ENCODE results near the gene TMEM212. TPM values are rescaled to one million over a fixed set of nuclear protein-coding genes. Genes with fewer than 3 reads are reported as not detected.

TMEM212 gene
- polyA plus RNA-seq, result not detected

GRCh38 chr3:171842864-171843518 is at the start of gene TMEM212:
Gene TMEM212 (plus strand): TSS chr3:171843349. CDS start chr3:171843384, 35 bp downstream.
- no peaks in the 10 kb centered on the region for H3K36me3 Mint-ChIP-seq
- no peaks in the 10 kb centered on the region for H3K4me1 Mint-ChIP-seq
- peaks cover 8% of the 10 kb centered on the region for H3K27me3 Mint-ChIP-seq
- H3K9me3 Mint-ChIP-seq, result peaks cover 0 to 2% (median 0%) of the 10 kb centered on the region in 3 donors
- H3K27ac Mint-ChIP-seq, result no peak within 1 kb of the TSS
- H3K4me3 Mint-ChIP-seq, result no peak within 1 kb of the TSS

- Mint-ChIP-seq H3K4me1 (no peaks in the 10 kb centered on the region), H3K27me3 (no peaks in the 10 kb centered on the region), H3K36me3 (no peaks in the 10 kb centered on the region), H3K4me3 (no peak overlapping the region), H3K27ac (no peak overlapping the region), H3K9me3 (peaks cover 0 to 2% (median 2%) of the 10 kb centered on the region in 3 donors)
These were observed 46.4 kb upstream of the TMEM212 start for GRCh38 chr3:171796625-171797264.

DNA sequence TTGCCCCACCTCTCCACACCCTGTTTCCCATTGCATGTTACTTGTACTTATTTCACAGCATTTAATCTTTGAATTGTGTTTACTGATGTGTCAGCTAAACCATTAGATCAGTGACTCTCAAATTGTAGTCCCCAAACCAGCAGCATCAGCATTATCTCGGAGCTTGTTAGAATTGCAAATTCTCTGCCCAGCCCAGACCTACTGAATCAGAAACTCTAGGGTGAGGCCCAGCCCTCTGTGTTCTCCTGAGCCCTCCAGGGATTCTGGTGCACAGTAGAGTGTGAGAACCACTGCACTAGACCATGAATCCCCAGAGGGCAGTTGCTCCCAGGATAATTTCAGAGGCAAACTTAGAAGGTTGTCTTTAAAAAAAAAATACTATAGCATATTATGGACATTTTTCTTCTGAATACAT is 45.9 kb upstream of the TMEM212 start:
- Mint-ChIP-seq H3K4me3 (no peak overlapping the region), H3K9me3 (peaks cover 0 to 3% (median 2%) of the 10 kb centered on the region in 3 donors), H3K4me1 (no peaks in the 10 kb centered on the region), H3K27ac (no peak overlapping the region), H3K27me3 (peaks cover 2% of the 10 kb centered on the region), H3K36me3 (no peaks in the 10 kb centered on the region)

DNA sequence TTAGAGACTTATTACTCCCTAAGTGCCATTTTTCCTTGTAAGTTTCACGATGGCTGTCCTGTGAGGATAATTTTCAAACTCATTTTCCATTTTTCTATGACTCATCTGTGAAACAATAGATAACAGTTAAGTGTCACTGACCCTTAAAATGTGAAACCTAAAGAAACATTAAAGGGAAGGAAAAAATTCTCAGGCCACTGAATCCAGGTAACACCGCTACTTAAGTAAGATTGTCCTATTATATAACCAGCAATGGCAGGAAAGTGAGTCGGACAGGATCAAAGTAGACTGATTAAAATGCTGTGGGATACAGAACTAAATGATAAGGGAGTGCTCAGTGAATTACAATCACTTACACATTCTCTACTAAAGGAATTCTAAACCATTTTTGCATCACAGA is 45.3 kb upstream of the TMEM212 start:
- no peak overlapping the region for H3K4me3 Mint-ChIP-seq
- no peak overlapping the region for H3K27ac Mint-ChIP-seq
- peaks cover 0 to 3% (median 2%) of the 10 kb centered on the region in 3 donors for H3K9me3 Mint-ChIP-seq

GRCh38 chr3:171799501-171799900 is 43.6 kb upstream of the TMEM212 start:
- H3K27ac Mint-ChIP-seq, result no peak overlapping the region
- H3K36me3 Mint-ChIP-seq, result no peaks in the 10 kb centered on the region
- H3K4me1 Mint-ChIP-seq, result no peaks in the 10 kb centered on the region
- peaks cover 0 to 3% (median 2%) of the 10 kb centered on the region in 3 donors for H3K9me3 Mint-ChIP-seq
- no peak overlapping the region for H3K4me3 Mint-ChIP-seq
- peaks cover 2% of the 10 kb centered on the region for H3K27me3 Mint-ChIP-seq

More for the DNA sequence above, 45.3 kb upstream of the TMEM212 start:
- Mint-ChIP-seq H3K36me3 (no peaks in the 10 kb centered on the region), H3K4me1 (no peaks in the 10 kb centered on the region), H3K27me3 (peaks cover 2% of the 10 kb centered on the region)

- Mint-ChIP-seq H3K36me3 (no peaks in the 10 kb centered on the region), H3K4me1 (no peaks in the 10 kb centered on the region), H3K27ac (no peak overlapping the region), H3K9me3 (peaks cover 0 to 3% (median 2%) of the 10 kb centered on the region in 3 donors), H3K4me3 (no peak overlapping the region), H3K27me3 (peaks cover 2% of the 10 kb centered on the region)
These were observed 41.2 kb upstream of the TMEM212 start for GRCh38 chr3:171801738-171802589.

- no peak overlapping the region for H3K27ac Mint-ChIP-seq
- H3K4me3 Mint-ChIP-seq, result no peak overlapping the region
- peaks cover 0 to 3% (median 2%) of the 10 kb centered on the region in 3 donors for H3K9me3 Mint-ChIP-seq
- peaks cover 2% of the 10 kb centered on the region for H3K27me3 Mint-ChIP-seq
- no peaks in the 10 kb centered on the region for H3K4me1 Mint-ChIP-seq
- no peaks in the 10 kb centered on the region for H3K36me3 Mint-ChIP-seq
These were observed 40.6 kb upstream of the TMEM212 start for GRCh38 chr3:171802590-171802956.

DNA sequence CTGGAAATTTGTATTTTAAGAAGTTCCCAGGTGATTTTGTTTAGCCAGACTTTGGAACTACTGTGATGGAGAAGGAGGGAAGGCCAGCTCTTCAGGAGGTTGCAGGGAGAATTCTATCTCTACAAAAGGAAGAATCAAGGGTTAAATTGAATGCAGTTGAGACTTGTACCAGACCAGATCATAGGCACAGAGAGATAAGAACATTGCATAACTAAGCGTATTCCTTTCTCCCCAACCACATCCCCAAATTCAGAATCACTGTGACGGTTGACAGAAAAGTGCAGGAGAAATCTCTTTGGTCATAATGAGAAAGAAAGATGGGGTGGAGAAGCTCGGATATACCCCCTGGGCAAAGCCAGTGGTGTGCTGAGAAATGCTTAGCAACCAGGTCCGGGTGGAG is 40.1 kb upstream of the TMEM212 start:
- Mint-ChIP-seq H3K9me3 (peaks cover 0 to 5% (median 3%) of the 10 kb centered on the region in 3 donors), H3K27ac (no peak overlapping the region), H3K27me3 (peaks cover 3% of the 10 kb centered on the region), H3K4me3 (no peak overlapping the region), H3K36me3 (no peaks in the 10 kb centered on the region), H3K4me1 (no peaks in the 10 kb centered on the region)

DNA sequence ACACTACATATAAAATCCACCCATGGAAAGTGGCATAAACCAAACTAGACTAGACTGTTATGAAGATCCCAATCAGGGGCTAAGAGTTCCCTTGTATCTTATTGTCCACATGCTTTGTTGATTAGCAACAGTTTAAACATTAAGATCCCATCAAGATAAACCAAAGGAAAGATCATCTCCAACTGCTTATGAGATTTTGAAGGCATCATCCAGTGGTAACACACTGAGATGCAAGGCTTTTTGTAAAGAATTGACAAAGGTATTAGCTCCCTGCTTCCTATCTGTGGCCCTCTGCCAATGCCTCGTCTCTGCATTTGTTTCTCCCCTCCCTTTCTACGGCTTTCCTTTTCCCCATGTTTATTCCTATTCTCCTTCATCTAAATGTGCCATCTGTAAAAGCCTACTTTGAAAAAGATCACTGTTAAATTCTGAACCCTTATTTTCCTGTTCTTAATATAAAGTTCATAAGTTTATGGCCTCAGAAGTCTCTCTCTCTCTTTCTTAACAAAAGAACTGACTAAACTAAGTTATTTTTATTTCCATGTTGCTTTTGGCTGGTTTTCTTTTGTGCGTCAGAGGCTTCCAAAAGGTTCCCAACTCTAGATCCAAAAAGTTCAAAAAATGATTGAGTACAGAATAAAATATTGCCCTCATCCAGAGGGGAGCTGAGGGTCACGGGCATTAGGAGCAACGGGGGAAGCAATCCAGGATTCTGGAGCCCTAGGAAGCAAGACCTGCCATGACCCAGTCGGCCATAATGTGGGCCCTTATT is 38.3 kb upstream of the TMEM212 start:
- Mint-ChIP-seq H3K27ac (no peak overlapping the region), H3K36me3 (no peaks in the 10 kb centered on the region), H3K27me3 (peaks cover 13% of the 10 kb centered on the region), H3K4me3 (no peak overlapping the region), H3K9me3 (peaks cover 0 to 3% (median 2%) of the 10 kb centered on the region in 3 donors), H3K4me1 (peaks cover 0 to 7% (median 4%) of the 10 kb centered on the region in 3 donors)

GRCh38 chr3:171805687-171806086 is 37.5 kb upstream of the TMEM212 start:
- no peak overlapping the region for H3K4me3 Mint-ChIP-seq
- H3K4me1 Mint-ChIP-seq, result peaks cover 0 to 7% (median 6%) of the 10 kb centered on the region in 3 donors
- H3K27me3 Mint-ChIP-seq, result peaks cover 18% of the 10 kb centered on the region
- peaks cover 0 to 3% (median 2%) of the 10 kb centered on the region in 3 donors for H3K9me3 Mint-ChIP-seq
- H3K27ac Mint-ChIP-seq, result no peak overlapping the region
- no peaks in the 10 kb centered on the region for H3K36me3 Mint-ChIP-seq

- Mint-ChIP-seq H3K27me3 (peaks cover 23% of the 10 kb centered on the region), H3K4me1 (peaks cover 0 to 7% (median 7%) of the 10 kb centered on the region in 3 donors), H3K9me3 (peaks cover 0 to 3% (median 2%) of the 10 kb centered on the region in 3 donors), H3K4me3 (no peak overlapping the region), H3K27ac (no peak overlapping the region), H3K36me3 (no peaks in the 10 kb centered on the region)
These were observed 36.7 kb upstream of the TMEM212 start for GRCh38 chr3:171806200-171807128.

DNA sequence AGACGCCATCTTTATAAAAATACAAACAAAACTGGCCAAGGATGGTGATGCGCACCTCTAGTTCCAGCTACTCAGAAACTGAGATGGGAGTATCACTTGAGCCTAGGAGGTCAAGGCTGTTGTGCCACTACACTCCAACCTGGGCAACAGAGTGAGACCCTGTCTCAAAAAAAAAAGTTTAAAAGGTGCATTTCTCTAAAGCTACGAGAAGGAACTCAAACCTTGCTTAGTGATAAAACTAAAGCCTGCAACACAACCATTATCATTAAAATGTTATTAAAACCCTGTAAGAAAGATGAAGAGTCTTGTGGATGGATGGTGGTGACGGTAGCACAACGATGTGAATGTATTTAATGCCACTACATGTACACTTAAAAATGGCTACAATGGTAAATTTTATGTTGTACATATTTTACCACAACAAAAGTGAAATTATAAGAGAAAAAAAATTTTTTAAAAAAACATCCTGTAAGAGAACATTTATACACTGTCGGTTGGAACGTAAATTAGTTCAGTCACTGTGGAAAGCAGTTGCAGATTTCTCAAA is 35.9 kb upstream of the TMEM212 start:
- Mint-ChIP-seq H3K9me3 (peaks cover 0 to 2% (median 0%) of the 10 kb centered on the region in 3 donors), H3K4me1 (peaks cover 0 to 7% (median 7%) of the 10 kb centered on the region in 3 donors), H3K36me3 (no peaks in the 10 kb centered on the region), H3K27me3 (peaks cover 23% of the 10 kb centered on the region), H3K27ac (no peak overlapping the region), H3K4me3 (no peak overlapping the region)

DNA sequence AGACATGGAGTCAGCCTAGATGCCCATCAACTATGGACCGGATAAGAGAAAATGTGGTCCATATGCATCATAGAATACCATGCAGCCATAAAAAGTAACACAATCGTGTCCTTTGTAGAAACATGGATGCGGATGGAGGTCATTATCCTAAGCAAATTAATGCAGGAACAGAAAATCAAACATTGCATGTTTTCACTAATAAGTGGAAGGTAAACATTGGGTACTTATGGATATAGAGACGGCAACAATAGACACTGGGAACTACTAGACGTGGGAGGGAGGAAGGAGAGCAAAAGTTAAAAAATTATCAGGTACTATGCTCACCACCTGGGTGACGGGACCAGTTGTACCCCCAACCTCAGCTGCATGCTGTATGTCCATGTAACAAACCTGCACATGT is 35.3 kb upstream of the TMEM212 start:
- Mint-ChIP-seq H3K27me3 (peaks cover 23% of the 10 kb centered on the region), H3K4me3 (no peak overlapping the region), H3K36me3 (no peaks in the 10 kb centered on the region), H3K4me1 (peaks cover 0 to 7% (median 7%) of the 10 kb centered on the region in 3 donors), H3K27ac (no peak overlapping the region), H3K9me3 (peaks cover 0 to 2% (median 0%) of the 10 kb centered on the region in 3 donors)

All from IgD-negative memory B cell (primary cell).